Dedifferentiated amniotic fluid mesenchymal stem cell (primary cell): ENCODE data around the gene SSR1.
"Not testable (repeated sequence)": the region's sequence is repeated elsewhere in the genome, so short reads cannot be mapped to it uniquely, and the experiment has no call there.

Experiments used
- DNase-seq: peaks from one replicate; pipeline ENCODE4 v3.0.0-alpha.2; 2016; ENCODE audit errors: extremely low spot score

The SSR1 gene

DNA sequence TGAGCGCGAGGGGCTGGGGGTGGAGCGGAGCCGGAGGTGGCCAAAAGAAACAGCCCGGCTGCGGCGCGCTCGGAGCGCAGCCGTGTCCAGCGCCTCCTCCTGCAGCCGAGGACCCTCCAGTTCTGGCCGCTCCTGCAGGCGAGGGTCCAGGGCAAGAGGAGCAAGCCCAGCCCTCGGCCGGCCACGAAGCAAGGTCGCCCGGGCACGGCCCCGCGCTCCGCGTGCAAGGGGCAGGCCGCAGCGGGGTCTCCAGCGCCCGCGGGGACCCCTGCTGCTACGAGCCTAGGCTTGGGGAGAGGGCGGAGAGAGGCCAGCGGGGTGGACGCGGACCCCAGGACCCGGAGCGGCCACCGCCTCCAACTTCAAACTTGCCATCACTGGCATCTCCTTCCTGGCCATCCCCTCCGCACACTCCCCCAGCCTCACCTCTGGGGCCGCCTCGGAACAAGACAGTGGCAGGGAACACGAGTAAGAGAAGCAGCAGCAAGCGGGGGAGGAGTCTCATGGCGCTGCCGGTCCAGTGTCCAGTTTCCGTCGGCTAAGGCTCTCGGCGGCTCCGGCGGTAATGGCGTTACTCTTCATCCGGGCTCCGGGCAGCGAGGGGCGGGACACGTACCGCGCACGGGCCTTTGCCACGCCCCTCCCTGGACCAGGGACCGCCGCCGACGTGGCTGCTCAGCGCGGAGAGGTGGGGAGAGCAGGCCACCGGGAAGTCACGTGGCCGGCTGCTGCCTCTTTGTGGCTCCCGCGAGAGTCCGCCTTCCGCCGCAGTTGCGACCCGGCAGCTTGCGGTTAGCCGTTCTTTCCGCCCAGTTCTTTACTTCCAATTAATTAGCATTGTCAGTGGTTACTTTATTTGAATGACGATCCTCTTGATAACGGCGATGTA lies at the start of gene SSR1:
Gene SSR1 (minus strand): TSS at position 584 of the 889 bp plus-strand sequence. CDS start 79 bp downstream, at position 505.
- DNase-seq = peak; percentile 97

DNA sequence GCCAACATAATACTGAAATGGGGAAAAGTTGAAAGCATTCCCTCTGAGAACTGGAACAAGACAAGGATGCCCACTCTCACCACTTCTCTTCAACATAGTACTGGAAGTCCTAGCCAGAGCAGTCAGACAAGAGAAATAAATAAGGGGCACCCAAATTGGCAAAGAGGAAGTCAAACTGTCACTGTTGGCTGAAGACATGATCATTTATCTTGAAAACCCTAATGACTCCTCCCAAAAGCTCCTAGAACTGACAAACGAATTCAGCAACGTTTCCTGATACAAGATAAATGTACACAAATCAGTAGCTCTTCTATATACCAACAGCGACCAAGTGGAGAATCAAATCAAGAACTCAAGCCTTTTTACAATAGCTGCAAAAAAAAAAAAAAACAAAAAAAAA lies 38.9 kb upstream of the SSR1 start:
- DNase-seq = not testable (repeated sequence)

DNA sequence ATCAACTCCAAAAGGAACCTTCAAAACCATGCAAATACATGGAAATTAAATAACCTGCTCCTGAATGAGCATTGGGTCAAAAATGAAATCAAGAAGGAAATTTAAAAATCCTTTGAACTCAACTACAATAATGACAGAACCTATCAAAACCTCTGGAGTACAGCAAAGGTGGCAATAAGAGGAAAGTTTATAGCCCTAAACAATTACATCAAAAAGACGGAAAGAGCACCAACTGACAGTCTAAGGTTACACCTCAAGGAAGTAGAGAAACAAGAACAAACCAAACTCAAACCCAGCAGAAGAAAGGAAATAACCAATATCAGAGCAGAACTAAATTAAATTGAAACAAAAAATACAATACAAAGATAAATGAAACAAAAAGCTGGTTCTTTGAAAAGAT lies 37.6 kb upstream of the SSR1 start:
- not testable (repeated sequence) for DNase-seq

DNA sequence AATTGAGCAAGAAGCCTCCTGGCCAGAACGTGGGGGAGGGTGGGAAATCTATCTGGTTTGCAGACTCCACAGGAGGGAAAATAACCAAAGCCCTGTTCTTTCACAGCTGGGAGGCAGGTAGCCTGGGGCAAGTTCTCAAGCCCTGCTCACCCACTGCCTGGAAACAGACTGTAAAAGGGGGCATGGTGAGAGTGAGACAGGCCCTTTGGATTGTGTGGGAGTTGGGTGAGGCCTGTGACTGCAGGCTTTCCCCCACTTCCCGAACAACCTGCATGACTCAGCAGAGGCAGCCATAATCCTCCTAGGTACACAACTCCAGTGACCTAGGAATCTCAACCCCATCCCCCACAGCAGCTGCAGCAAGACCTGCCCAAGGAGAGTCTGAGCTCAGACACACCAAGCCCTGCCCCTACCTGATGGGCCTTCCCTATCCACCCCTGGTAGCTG lies 34.6 kb upstream of the SSR1 start:
- DNase-seq = not testable (repeated sequence)

DNA sequence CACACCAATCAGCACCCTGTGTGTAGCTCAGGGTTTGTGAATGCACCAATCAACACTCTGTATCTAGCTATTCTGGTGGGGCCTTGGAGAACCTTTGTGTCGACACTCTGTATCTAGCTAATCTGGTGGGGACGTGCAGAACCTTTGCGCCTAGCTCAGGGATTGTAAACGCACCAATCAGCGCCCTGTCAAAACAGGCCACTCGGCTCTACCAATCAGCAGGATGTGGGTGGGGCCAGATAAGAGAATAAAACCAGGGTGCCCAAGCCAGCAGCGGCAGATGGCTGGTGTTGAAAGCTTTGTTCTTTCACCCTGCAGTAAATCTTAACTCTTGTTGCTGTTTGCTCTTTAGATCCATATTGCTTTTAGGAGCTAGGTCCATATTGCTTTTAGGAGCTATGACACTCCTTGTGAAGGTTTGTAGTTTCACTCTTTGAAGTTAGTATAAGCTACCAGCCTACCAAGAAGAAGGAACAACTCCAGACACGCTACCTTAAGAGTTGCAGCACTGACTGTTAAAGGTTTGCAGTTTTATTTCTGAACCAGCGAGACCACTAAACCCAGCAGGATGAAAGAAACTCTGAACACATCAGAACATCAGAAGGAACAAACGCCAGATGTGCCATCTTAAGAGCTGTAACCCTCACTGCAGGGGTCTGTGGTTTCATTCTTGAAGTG lies 31.9 kb upstream of the SSR1 start:
- DNase-seq = not testable (repeated sequence)

DNA sequence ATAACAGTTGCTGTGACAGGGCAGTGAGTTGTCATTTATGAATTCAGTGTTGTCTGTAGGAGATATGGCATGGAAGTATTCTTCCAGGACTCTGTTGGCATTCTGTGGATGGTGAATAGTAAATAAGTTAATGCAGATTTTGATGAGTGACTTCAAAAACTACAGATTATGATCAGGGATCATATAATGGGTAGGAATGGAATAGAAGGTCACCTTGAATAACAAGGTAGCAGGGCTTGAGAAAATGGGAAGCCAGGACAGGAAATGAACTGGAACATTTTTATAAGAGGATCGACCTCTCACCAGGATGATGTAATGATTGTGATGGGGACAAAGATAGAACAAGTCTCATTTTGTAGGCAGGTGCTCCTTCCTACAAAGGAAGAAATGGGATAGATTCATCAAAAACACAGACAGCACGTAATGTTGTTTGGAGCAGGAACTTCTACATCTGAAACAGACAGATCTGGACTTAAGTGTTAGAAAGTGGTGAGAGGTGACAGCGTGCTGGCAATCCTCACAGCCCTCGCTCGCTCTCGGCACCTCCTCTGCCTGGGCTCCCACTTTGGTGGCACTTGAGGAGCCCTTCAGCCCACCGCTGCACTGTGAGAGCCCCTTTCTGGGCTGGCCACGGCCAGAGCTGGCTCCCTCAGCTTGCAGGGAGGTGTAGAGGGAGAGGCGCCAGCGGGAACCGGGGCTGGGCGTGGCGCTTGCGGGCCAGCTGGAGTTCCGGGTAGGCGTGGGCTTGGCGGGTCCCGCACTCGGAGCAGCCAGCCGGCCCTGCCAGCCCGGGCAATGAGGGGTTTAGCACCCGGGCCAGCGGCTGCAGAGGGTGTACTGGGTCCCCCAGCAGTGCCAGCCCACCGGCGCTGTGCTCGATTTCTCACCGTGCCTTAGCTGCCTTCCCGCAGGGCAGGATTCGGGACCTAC lies 30.8 kb upstream of the SSR1 start:
- no peak for DNase-seq

DNA sequence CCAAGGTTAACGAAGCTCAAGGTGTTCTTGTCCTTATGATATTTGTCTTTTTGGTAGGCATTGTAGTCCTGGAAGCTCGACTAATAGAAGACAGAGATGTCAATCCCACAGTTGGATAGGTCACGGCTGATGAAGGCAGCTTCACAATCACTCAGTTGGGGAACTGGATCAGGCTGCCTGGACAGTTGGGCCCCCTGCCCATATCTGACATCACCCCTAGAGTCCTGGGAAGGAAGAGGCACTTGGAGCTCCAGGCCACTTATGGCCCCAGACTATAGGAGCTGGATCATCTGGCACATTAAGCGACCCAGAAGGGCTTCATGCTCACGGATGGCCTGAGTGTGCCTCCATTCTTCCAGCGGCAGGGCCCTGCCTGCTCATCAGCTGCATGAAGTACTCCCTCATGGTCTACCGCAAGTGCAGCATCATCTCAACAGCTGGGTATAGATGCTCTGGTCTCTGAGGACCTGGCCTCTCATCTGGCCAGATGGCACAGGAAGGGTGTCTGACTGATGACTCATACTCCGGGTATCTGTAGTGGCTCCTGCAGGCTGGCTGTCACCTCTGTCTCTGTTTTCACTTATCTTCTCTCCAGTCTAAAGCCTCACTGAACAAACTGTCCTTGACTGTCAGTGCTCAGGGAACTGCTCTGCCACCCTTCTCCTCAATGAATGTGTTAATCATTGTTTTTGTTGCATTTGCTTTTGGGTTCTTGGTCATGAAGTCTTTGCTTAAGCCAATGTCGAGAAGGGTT lies 29.2 kb upstream of the SSR1 start:
- no peak for DNase-seq

DNA sequence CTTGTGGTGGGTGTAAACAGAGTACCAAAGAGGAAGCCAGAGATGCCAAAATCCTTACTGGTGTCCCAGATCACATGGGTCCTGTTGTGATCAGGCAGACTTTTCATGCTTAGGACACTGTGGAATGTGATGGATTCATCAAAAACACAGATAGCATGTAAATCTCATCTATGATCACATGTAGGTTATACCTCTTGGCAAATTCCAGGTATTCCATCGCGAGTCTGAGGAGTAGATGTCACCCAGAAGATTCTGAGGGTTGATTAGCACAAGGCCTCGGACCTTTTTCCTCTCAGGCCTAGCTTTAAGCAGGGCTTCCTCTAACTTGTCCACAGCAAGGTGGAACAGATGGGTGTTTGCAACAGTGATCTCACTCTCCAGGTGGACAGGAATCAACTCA lies 28.3 kb upstream of the SSR1 start:
- no peak for DNase-seq

DNA sequence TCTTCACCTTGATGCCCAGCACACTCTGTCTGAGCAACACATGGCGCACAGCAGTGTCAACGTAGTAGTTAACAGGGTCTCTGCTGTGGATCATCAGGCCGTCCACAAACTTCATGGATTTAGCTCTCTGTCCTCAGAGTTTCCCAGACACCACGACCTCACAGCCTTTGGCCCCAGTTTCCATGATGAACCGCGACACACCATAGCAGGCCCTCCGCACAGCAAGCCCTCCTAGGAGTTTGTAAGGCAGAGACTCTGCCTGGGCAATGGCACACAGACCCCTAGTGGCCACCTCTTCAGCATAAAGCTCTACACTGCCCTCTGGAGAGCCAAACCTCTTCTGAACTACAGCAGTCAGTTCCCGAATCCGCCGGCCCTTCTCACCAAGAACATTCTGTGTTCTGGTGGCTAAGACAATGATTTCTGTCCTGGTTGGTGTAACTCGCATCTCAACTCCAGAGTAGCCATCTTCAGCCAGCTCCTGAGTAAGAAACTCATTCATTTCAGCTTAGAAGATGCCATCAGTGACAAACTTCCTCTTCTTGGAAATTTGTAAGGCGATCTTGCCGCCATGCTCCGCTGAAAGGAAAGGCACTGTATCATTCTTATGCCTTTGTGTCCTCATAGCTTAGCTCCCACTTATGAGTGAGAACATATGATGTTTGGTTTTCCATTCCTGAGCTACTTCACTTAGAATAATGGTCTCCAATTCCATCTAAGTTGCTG lies 26.2 kb upstream of the SSR1 start:
- not testable (repeated sequence) for DNase-seq

DNA sequence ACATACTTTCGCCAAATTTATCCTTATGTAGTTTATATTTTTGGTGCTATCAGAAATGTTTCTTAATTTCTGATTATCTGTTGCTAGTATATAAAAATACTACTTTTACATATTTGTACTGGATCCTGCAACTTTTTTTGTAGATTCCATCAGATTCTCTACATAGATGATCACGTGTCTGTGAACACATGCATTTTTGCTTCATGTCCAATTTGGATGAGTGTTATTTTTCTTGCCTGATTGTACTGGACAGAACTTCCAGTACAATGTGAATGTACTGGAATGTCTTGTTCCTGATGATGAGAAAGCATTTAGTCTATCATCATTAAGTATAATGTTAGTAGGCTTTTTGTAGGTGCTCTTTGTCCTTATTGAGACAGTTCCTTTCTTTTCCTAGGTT lies 25.0 kb upstream of the SSR1 start:
- DNase-seq = no peak

DNA sequence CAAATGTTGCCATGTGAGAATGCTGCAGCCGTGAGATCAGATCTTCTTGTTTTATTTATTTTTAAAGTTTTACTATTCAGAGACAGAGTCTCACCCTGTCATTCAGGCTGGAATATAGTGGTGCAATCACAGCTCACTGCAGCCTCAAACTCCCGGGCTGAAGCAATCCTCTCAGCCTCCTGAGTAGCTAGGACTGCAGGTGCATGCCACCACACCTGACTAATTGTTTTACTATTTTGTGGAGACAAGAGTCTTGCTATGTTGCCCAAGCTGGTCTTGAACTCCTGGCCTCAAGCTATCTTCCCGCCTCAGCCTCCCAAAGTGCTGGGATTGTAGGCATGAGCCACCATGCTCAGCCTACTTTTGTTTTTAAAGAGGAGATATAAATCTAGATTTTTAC lies 22.5 kb upstream of the SSR1 start:
- DNase-seq = no peak

DNA sequence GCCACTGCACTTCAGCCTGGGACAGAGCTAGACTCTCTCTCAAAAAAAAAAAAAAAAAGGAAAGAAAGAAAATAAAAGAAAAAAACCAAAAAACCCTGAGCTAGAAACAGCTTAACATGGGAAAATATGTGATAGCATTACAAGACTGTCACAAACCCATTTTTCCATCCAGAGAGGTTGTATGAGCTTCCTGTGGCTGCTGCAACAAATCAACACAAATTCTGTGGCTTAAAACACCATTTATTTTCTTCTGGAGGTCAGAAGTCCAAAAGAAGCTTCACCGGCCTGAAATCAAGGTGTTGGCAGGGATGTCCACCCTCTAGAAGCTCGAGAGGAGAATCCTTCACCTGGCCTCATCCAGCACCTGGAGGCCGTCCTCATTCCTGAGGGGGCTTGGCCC lies 21.7 kb upstream of the SSR1 start:
- DNase-seq = no peak

DNA sequence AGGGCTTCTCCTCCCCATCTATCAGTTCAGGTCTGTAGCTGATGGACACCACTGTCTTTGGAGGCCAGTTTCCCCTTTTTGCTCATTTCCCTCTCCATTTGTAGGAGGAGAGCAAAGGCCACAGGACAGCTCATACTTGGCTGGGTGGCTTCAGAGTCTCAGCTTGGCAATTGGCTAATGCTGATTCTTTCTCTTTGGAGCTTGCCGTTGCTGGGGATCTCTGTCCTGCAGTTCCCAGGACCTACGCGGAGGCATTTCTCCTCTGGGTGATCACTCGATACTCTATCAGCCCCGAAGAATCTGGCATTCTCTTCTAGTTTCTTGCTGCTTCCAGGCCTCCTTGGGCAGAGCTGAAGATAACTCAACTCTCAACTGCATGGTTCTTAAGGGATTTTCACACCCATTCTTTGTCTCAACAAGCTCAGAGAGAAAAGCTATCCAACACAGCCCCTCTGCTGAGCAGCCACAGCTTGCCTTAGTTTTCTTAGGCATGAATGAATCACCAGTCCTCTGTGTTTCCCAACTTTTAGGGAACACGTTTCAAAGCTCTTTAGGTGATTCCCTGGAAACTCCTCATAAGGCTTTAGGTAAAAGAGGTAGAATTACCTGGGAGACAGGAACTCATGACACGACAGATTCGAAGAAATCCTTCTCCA lies 19.2 kb upstream of the SSR1 start:
- no peak for DNase-seq

DNA sequence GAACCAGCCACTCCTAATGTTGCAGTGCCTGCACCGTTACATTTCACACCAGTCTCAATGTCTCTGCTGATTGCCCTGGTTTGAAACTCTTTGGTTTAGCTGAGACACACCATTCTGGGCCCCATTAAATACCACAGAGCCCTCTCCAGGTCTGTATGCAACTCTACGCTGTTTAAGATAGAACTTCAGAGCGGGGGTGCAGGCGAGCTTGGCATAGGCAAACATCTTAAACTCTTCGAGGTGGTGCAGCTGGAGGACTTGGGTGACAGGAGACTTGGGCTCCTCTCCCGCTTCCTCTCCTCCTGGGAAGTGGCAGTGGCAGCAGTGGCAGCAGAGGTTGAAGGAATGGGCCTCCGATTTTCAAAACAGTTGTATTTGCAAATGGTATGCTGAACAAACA lies 18.5 kb upstream of the SSR1 start:
- DNase-seq = no peak

DNA sequence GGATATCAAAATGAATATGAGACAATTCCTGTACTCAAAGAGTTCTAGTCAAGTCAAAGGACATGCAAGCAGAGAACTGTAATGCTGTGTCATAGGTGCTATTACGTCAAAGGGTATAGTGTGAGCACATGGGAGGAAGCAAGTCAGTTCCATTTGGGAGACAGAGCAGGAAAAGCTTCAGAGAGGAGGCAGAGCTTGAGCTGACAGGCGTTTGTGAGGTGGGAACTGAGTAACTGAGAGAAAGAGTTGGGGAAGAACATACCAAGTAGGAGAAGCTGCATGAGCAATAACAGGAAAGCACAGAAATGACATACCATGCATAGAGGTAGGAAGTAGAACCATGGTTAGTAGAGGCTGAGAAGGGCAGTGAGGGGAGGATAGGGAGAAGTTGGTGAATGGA lies 15.2 kb upstream of the SSR1 start:
- DNase-seq = no peak

DNA sequence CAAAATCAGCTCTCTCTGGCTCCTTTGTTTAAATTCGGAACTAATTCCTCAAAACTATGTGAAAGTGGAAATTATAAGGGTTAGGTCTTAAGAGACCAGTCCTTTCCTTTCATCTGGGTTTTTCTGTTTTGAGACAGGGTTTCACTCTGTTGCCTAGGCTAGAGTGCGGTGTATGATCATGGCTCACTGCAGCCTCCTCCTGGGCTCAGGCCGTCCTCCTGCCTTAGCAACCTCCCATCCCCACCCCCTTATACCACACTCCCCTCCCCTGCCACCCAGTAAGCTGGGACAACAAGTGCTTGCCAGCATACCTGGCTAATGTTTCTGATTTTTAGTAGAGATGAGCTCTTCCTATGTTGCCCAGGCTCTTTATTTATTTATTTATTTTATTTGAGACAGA lies 12.8 kb upstream of the SSR1 start:
- DNase-seq = no peak

DNA sequence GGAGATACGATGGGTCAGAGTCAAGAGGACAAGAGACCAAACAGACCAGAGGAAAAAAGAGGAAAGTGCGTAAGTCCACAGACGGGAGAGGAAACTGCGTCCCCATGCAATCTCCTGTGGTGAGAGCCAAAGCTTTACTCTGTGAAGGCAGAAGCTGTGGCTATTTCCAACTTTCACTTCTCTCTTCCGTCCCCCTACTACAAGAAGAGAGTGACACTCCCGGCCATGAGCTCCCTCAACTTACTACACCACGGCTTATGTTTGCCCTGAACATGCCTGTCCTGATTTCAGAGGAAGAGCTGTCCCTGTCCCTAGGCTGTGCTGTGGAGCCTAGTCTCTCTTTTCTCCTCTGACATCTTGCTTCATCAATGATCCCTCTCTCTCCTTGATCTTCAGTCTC lies 11.5 kb upstream of the SSR1 start:
- DNase-seq = no peak

DNA sequence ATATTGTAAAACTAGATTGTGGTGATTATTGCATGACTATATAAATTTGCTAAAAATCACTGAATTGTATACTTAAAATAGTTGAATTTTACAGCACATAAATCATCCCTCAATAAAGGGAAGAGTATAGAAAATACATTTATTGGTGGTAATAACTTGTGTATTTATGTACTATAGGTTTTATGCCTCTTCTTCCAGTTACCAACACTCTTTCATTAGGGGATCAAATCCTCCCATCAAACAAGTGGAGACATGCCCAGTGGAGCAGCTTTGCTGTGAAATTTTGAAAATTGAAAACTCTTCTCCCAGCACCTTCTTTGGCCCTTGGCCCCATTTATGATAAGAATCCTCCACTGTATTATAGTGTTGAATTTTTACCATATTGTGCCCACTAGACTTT lies 10.1 kb upstream of the SSR1 start:
- no peak for DNase-seq

DNA sequence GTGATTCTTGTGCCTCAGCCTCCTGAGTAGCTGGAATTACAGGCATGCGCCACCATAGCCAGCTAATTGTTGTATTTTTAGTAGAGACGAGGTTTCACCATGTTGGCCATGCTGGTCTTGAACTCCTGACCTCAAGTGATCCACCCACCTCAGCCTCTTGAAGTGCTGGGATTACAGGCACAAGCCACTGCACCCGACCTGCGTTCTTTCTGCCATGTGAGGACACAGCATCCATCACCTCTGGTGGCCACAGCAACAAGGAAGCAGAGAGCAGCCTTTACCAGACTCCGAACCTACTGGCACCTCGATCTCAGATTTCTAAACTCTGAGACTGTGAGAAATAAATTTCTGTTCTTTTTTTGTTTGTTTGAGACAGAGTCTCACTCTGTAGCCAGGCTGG lies 8.9 kb upstream of the SSR1 start:
- DNase-seq = not testable (repeated sequence)

DNA sequence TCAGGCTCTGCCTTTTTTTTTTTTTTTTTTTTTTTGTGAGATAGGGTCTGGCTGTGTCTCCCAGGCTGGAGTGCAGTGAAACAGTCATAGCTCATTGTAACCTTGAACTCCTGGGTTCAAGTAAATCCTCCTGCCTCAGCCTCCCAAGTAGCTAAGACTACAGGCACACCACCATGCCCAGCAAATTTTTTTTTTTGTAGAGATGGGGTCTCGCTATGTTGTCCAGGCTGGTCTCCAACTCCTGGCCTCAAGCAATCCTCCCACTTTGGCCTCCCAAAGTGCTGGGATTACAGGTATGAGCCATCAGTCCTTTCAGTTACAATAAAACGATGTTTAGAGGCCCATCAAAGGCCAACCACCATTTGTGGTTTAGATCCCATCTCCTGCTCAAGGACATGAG lies 6.4 kb upstream of the SSR1 start:
- not testable (repeated sequence) for DNase-seq
